ENCODE results near the gene TGFBR3.

- peak; percentile 55 for TF ChIP-seq CTCF (IDR thresholded peaks at IDR 0.05; ENCODE audit: poor library complexity)
- TF ChIP-seq EZH2 (IDR thresholded peaks at IDR 0.05; ENCODE audit: borderline replicate concordance) = no peak
- TF ChIP-seq EZH2phosphoT487 (IDR thresholded peaks at IDR 0.05; ENCODE audit: low read depth, severe bottlenecking, unreplicated experiment) = no peak
These were observed 2.5 kb downstream of the TGFBR3 start for GRCh38 chr1:91883470-91883869.
